Prostate gland (tissue), 2 donors: ENCODE measurements around the gene ELMO3. TPM values are rescaled to one million over a fixed set of nuclear protein-coding genes. Genes with fewer than 3 reads are reported as not detected.

Experiments used
- DNase-seq: peaks from one replicate; pipeline ENCODE4 v3.0.0-alpha.2; 2019; ENCODE audit warnings: low spot score
- H3K27ac ChIP-seq, 2 donors: fragments of 200-600 bp; sonication (generic); 2 replicates each; pipeline ENCODE4 v1.5.1; 2017 to 2019
- H3K27me3 ChIP-seq: fragments of 200-600 bp; sonication (generic); replicated peaks from 2 replicates; pipeline ENCODE4 v1.5.1; 2019; ENCODE audit not compliant: insufficient read depth
- H3K36me3 ChIP-seq, 2 donors: fragments of 200-600 bp; sonication (generic); 1 replicate in 1 of 2; 2 replicates in 1 of 2; pipeline versions ENCODE4 v1.5.1 to v1.8.1; 2017 to 2019
- H3K4me1 ChIP-seq: fragments of 200-600 bp; sonication (generic); replicated peaks from 2 replicates; pipeline ENCODE4 v1.5.1; 2019
- H3K4me3 ChIP-seq, 2 donors: fragments of 200-600 bp; sonication (generic); 2 replicates each; pipeline ENCODE4 v1.5.1; 2017 to 2019
- H3K9me3 ChIP-seq: fragments of 200-600 bp; sonication (generic); 2 replicates; pipeline ENCODE4 v1.5.1; 2017
- CTCF ChIP-seq, 4 experiments: fragments of 200-600 bp in 2 of 4; fragments of 450-650 bp in 2 of 4; sonication (generic) in 2 of 4; IDR thresholded peaks; 1 replicate in 3 of 4; 2 replicates in 1 of 4; pipeline ENCODE4 v1.5.1; 2016 to 2019; ENCODE audit warnings: antibody characterized with exemption in 4 of 4, mild to moderate bottlenecking in 2 of 4, moderate library complexity in 2 of 4
- POLR2A ChIP-seq: fragments of 450-650 bp; IDR thresholded peaks from one replicate; pipeline ENCODE4 v1.6.1; 2016; ENCODE audit warnings: antibody characterized with exemption, mild to moderate bottlenecking
- POLR2AphosphoS5 ChIP-seq: sonication (generic); formaldehyde crosslinking; IDR thresholded peaks from one replicate; pipeline ENCODE4 v1.6.1; 2017; ENCODE audit warnings: antibody characterized with exemption
- WGBS: methylation state at CpG from one replicate; pipeline ENCODE4 v1.1.5; 2018; 5-methylcytosine and 5-hydroxymethylcytosine counted together
- intact Hi-C: fragments of 100-400 bp; cut with DNase I; formaldehyde crosslinking; loops from one replicate; pipeline ENCODE4 v1.14.2; 2022
- total RNA-seq, 2 donors: library from RNA; depleted of rRNA; stranded (reverse); fragments of >200 nt; gene quantifications; one replicate each; pipeline ENCODE4 v1.1.0, GENCODE V29; 2016

The ELMO3 gene
- total RNA-seq, 2 donors from 2014 or later: 24.8 to 36.7 TPM

GRCh38 chr16:67184995-67185650, 13.8 kb upstream of the ELMO3 start:
- Histone ChIP-seq H3K27me3 (no peaks in the 10 kb centered on the region), H3K4me3 (peak overlapping the region; percentile 70 to 82), H3K27ac (no peak overlapping the region), H3K4me1 (peaks cover 14% of the 10 kb centered on the region), H3K36me3 (no peaks in the 10 kb centered on the region), H3K9me3 (no peaks in the 10 kb centered on the region)
- intact Hi-C loops: loop anchor here (2.0 kb wide), 1 partner anchor 208 kb away; no protein-coding TSS in a partner anchor
- peak; percentile 35 to 91 (median 88) for TF ChIP-seq CTCF (IDR thresholded peaks at IDR 0.05)
- peak; percentile 82 for TF ChIP-seq POLR2AphosphoS5
- TF ChIP-seq POLR2A: no peak
- DNase-seq: peak; percentile 82
- 15% methylated on average over 24 of the region's 43 CpGs for WGBS

GRCh38 chr16:67185651-67186134, 13.2 kb upstream of the ELMO3 start:
- intact Hi-C loops: loop anchor here (2.0 kb wide), 1 partner anchor 209 kb away; no protein-coding TSS in a partner anchor
- no peak overlapping the region for H3K4me3 ChIP-seq
- TF ChIP-seq POLR2AphosphoS5 (no peak), CTCF (IDR thresholded peaks at IDR 0.05) (no peak), POLR2A (no peak)
- H3K4me1 ChIP-seq: peaks cover 14% of the 10 kb centered on the region
- no peak for DNase-seq
- no peaks in the 10 kb centered on the region for H3K9me3 ChIP-seq
- H3K27me3 ChIP-seq: no peaks in the 10 kb centered on the region
- no peak overlapping the region for H3K27ac ChIP-seq
- no peaks in the 10 kb centered on the region for H3K36me3 ChIP-seq
- WGBS: 11% methylated on average over 12 of the region's 12 CpGs

- WGBS: 54% methylated on average over 4 of the region's 5 CpGs
- Histone ChIP-seq H3K27me3 (no peaks in the 10 kb centered on the region), H3K36me3 (no peaks in the 10 kb centered on the region), H3K4me1 (peaks cover 16% of the 10 kb centered on the region), H3K4me3 (no peak overlapping the region), H3K27ac (no peak overlapping the region), H3K9me3 (no peaks in the 10 kb centered on the region)
- no peak for DNase-seq
- TF ChIP-seq POLR2AphosphoS5 (no peak), POLR2A (no peak), CTCF (IDR thresholded peaks at IDR 0.05) (no peak)
- intact Hi-C loops: no loop called here
Measured at GRCh38 chr16:67186550-67186950, 12.4 kb upstream of the ELMO3 start.

- Histone ChIP-seq H3K9me3 (no peaks in the 10 kb centered on the region), H3K27me3 (no peaks in the 10 kb centered on the region), H3K27ac (no peak overlapping the region), H3K36me3 (no peaks in the 10 kb centered on the region), H3K4me1 (peaks cover 18% of the 10 kb centered on the region), H3K4me3 (no peak overlapping the region)
- TF ChIP-seq POLR2AphosphoS5 (no peak), CTCF (IDR thresholded peaks at IDR 0.05) (no peak), POLR2A (no peak)
- 92% methylated on average over 20 of the region's 26 CpGs for WGBS
- intact Hi-C loops: no loop called here
- no peak for DNase-seq
Measured at GRCh38 chr16:67187175-67187890, 11.6 kb upstream of the ELMO3 start.
